GM23338 (cell line): Measurements from ENCODE around the gene NPR2. TPM values are rescaled to one million over a fixed set of nuclear protein-coding genes. Genes with fewer than 3 reads are reported as not detected.

Source experiments
- ATAC-seq: fragments of 200-7000 bp; cut with Tn5 transposase; 3 replicates; pipeline ENCODE4 v1.9.1; 2020
- DNase-seq: peaks from one replicate; pipeline ENCODE4 v3.0.0-alpha.2; 2015; ENCODE audit warnings: low spot score
- H2AFZ ChIP-seq: fragments of 200-600 bp; sonication (generic); 2 replicates; pipeline ENCODE4 v1.8.0; 2016; ENCODE audit warnings: antibody characterized with exemption, mild to moderate bottlenecking, moderate library complexity
- H3F3A ChIP-seq: fragments of 200-600 bp; sonication (generic); replicated peaks from 2 replicates; pipeline ENCODE4 v1.8.0; 2017; ENCODE audit warnings: antibody characterized with exemption, mixed run types, low read depth
- H3K27ac ChIP-seq: fragments of 200-600 bp; sonication (generic); 2 replicates; pipeline ENCODE4 v1.6.1; 2016; ENCODE audit warnings: low read depth
- H3K27me3 ChIP-seq: fragments of 200-600 bp; sonication (generic); 2 replicates; pipeline ENCODE4 v1.8.0; 2016; ENCODE audit warnings: mild to moderate bottlenecking, mixed run types, moderate library complexity; ENCODE audit not compliant: insufficient read depth
- H3K36me3 ChIP-seq: fragments of 200-600 bp; sonication (generic); 2 replicates; pipeline ENCODE4 v1.8.0; 2016; ENCODE audit warnings: mild to moderate bottlenecking; ENCODE audit not compliant: insufficient read depth
- H3K4me1 ChIP-seq: fragments of 200-600 bp; sonication (generic); 2 replicates; pipeline ENCODE4 v1.8.0; 2016; ENCODE audit warnings: mild to moderate bottlenecking, moderate library complexity; ENCODE audit not compliant: insufficient read depth
- H3K4me2 ChIP-seq: fragments of 200-600 bp; sonication (generic); 2 replicates; pipeline ENCODE4 v1.7.1; 2017; ENCODE audit warnings: mixed run types
- H3K4me3 ChIP-seq: fragments of 200-600 bp; sonication (generic); 2 replicates; pipeline ENCODE4 v1.6.1; 2016; ENCODE audit warnings: mixed run types
- H3K79me2 ChIP-seq: fragments of 200-600 bp; sonication (generic); replicated peaks from 2 replicates; pipeline ENCODE4 v1.8.0; 2017; ENCODE audit warnings: mild to moderate bottlenecking; ENCODE audit not compliant: insufficient read depth
- H3K9me2 ChIP-seq: fragments of 200-600 bp; sonication (generic); 2 replicates; pipeline ENCODE4 v1.8.0; 2017; ENCODE audit not compliant: insufficient read depth
- H4K20me1 ChIP-seq: fragments of 200-600 bp; sonication (generic); replicated peaks from 2 replicates; pipeline ENCODE4 v1.8.0; 2017; ENCODE audit warnings: mild to moderate bottlenecking; ENCODE audit not compliant: insufficient read depth
- H3K27ac Mint-ChIP-seq: 2 replicates; pipeline ENCODE4 v1.8.0; 2020; ENCODE audit warnings: inconsistent platforms, mild to moderate bottlenecking, moderate library complexity, mixed read lengths
- H3K27me3 Mint-ChIP-seq: 3 replicates; pipeline ENCODE4 v1.8.0; 2022; ENCODE audit warnings: low read depth, mild to moderate bottlenecking, moderate library complexity, mixed read lengths, inconsistent platforms; ENCODE audit not compliant: insufficient read depth, poor library complexity
- H3K36me3 Mint-ChIP-seq: 3 replicates; pipeline ENCODE4 v1.8.0; 2021; ENCODE audit warnings: low read depth, mild to moderate bottlenecking, inconsistent platforms, moderate library complexity, mixed read lengths
- H3K4me1 Mint-ChIP-seq: 3 replicates; pipeline ENCODE4 v1.8.0; 2020; ENCODE audit warnings: mild to moderate bottlenecking, inconsistent platforms, mixed read lengths
- H3K4me3 Mint-ChIP-seq: 3 replicates; pipeline ENCODE4 v1.8.0; 2021; ENCODE audit warnings: moderate library complexity, mild to moderate bottlenecking, inconsistent platforms, mixed read lengths
- H3K9me3 Mint-ChIP-seq: 3 replicates; pipeline ENCODE4 v1.8.0; 2020; ENCODE audit warnings: moderate library complexity, mild to moderate bottlenecking, inconsistent platforms, mixed read lengths
- CREB1 ChIP-seq: fragments of 250-450 bp; sonication (Bioruptor Pico); IDR thresholded peaks from 2 replicates; pipeline ENCODE4 v1.5.0; 2020; ENCODE audit warnings: low read depth, mild to moderate bottlenecking, moderate library complexity
- CTCF ChIP-seq, 2 experiments: fragments of 200-600 bp in 1 of 2; sonication (generic) in 1 of 2; conservative IDR thresholded peaks; 2 replicates each; pipeline versions ENCODE4 v1.5.1 to v1.6.1; 2016 to 2017; ENCODE audit warnings: antibody characterized with exemption in 2 of 2, low read depth in 2 of 2, mild to moderate bottlenecking in 2 of 2, moderate library complexity in 1 of 2
- ETS1 ChIP-seq: IDR thresholded peaks from 2 replicates; pipeline ENCODE4 v1.6.1; 2016; ENCODE audit warnings: antibody characterized with exemption
- EZH2phosphoT487 ChIP-seq: fragments of 200-600 bp; sonication (generic); IDR thresholded peaks from one replicate; pipeline ENCODE4 v1.8.1; 2018; ENCODE audit warnings: antibody characterized with exemption; ENCODE audit not compliant: unreplicated experiment
- NANOG ChIP-seq: IDR thresholded peaks from 2 replicates; pipeline ENCODE4 v1.6.1; 2016; ENCODE audit warnings: antibody characterized with exemption, borderline replicate concordance
- REST ChIP-seq: IDR thresholded peaks from one replicate; pipeline ENCODE4 v1.6.1; 2018; ENCODE audit warnings: antibody characterized with exemption; ENCODE audit not compliant: unreplicated experiment
- STAT1 ChIP-seq: IDR thresholded peaks from one replicate; pipeline ENCODE4 v1.6.1; 2016; ENCODE audit warnings: antibody characterized with exemption; ENCODE audit not compliant: unreplicated experiment
- ZNF114 ChIP-seq: fragments of 250-450 bp; sonication (Bioruptor Pico); IDR thresholded peaks from 2 replicates; pipeline ENCODE4 v1.5.0; 2020; ENCODE audit warnings: mild to moderate bottlenecking, moderate library complexity
- ZNF331 ChIP-seq: fragments of 250-450 bp; sonication (Bioruptor Pico); IDR thresholded peaks from 2 replicates; pipeline ENCODE4 v1.5.0; 2020; ENCODE audit warnings: low read depth, mild to moderate bottlenecking, moderate library complexity
- ZNF462 ChIP-seq: fragments of 250-450 bp; sonication (Bioruptor Pico); IDR thresholded peaks from 2 replicates; pipeline ENCODE4 v1.5.0; 2020; ENCODE audit warnings: mild to moderate bottlenecking, moderate library complexity
- polyA plus RNA-seq: library from polyadenylated mRNA; unstranded; fragments of >200 nt; fragmentation: Nextera tagmentation; extraction: Ambion mirVana; gene quantifications from 2 replicates; pipeline ENCODE4 v1.2.1, GENCODE V29; 2016
- total RNA-seq: library from RNA; depleted of rRNA; stranded (reverse); fragments of >200 nt; shearing (Covaris generic); gene quantifications from 2 replicates; pipeline ENCODE4 v1.2.3, GENCODE V29; 2014

The NPR2 gene
- total and polyA plus RNA-seq, 2 experiments from 2014 or later = 9.0 to 14.4 TPM

GRCh38 chr9:35776018-35776417 lies 15.4 kb upstream of the NPR2 start (continued):
- TF ChIP-seq REST = no peak
- no peak for TF ChIP-seq STAT1
- TF ChIP-seq NANOG = no peak
- TF ChIP-seq CTCF (conservative IDR thresholded peaks at IDR 0.05; ENCODE audit: low read depth in 2 of 2) = no peak
- no peak for TF ChIP-seq ZNF331 (CRISPR knock-in tag)
- TF ChIP-seq CREB1 (CRISPR knock-in tag) = no peak
- no peak for TF ChIP-seq EZH2phosphoT487

GRCh38 chr9:35778496-35778895 lies 12.9 kb upstream of the NPR2 start:
- DNase-seq (no peak), ATAC-seq (no peak)
- no peak overlapping the region for H2AFZ ChIP-seq
- H3K27me3 Mint-ChIP-seq = no peaks in the 10 kb centered on the region
- H3K36me3 Mint-ChIP-seq = peaks cover 7% of the 10 kb centered on the region
- H3K4me2 ChIP-seq = no peak overlapping the region
- no peaks in the 10 kb centered on the region for H3K9me2 ChIP-seq
- peaks cover 16% of the 10 kb centered on the region for H3K4me1 ChIP-seq
- H3F3A ChIP-seq = 0 out of 2 replicates have a peak, but pooled peaks cover 4% of the 10 kb centered on the region
- H3K27ac ChIP-seq = no peak overlapping the region
- no peak overlapping the region for H3K4me3 ChIP-seq
- no peak overlapping the region for H3K4me3 Mint-ChIP-seq
- 0 out of 2 replicates have a peak, but pooled peaks cover 3% of the 10 kb centered on the region for H4K20me1 ChIP-seq
- H3K9me3 Mint-ChIP-seq = no peaks in the 10 kb centered on the region
- H3K4me1 Mint-ChIP-seq = peaks cover 16% of the 10 kb centered on the region
- H3K27me3 ChIP-seq = no peaks in the 10 kb centered on the region
- no peaks in the 10 kb centered on the region for H3K79me2 ChIP-seq
- no peaks in the 10 kb centered on the region for H3K36me3 ChIP-seq
- no peak overlapping the region for H3K27ac Mint-ChIP-seq
- TF ChIP-seq EZH2phosphoT487 = no peak
- no peak for TF ChIP-seq ZNF462 (CRISPR knock-in tag)
- no peak for TF ChIP-seq STAT1
- TF ChIP-seq NANOG = no peak
- TF ChIP-seq ETS1 = no peak
- TF ChIP-seq ZNF114 (CRISPR knock-in tag) = no peak
- no peak for TF ChIP-seq CTCF (conservative IDR thresholded peaks at IDR 0.05; ENCODE audit: low read depth in 2 of 2)
